HL-60 (cell line): Measurements from ENCODE around the gene CD80.

ENCODE experiments used
- DNase-seq, 2 experiments: peaks; one replicate each; pipeline ENCODE4 v3.0.0-alpha.2; 2010 to 2020; ENCODE audit warnings: low read depth in 1 of 2, low spot score in 1 of 2
- H3K27ac ChIP-seq: fragments of 250-450 bp; sonication (Bioruptor Pico); replicated peaks from 2 replicates; pipeline ENCODE4 v1.5.1; 2020; ENCODE audit warnings: mild to moderate bottlenecking, moderate library complexity
- H3K27me3 ChIP-seq: fragments of 250-450 bp; sonication (Bioruptor Pico); 2 replicates; pipeline ENCODE4 v1.5.1; 2021; ENCODE audit warnings: mild to moderate bottlenecking, moderate library complexity; ENCODE audit not compliant: insufficient read depth, poor library complexity, severe bottlenecking
- H3K4me3 ChIP-seq: replicated peaks from 2 replicates; pipeline ENCODE4 v1.5.1; 2011; ENCODE audit warnings: mild to moderate bottlenecking, control low read depth, low read length; ENCODE audit not compliant: insufficient read depth
- GABPA ChIP-seq: IDR thresholded peaks from 2 replicates; pipeline ENCODE4 v1.6.1; 2012; ENCODE audit warnings: low read depth
- POLR2AphosphoS5 ChIP-seq: IDR thresholded peaks from 2 replicates; pipeline ENCODE4 v1.6.1; 2012; ENCODE audit warnings: low read depth
- REST ChIP-seq: IDR thresholded peaks from 2 replicates; pipeline ENCODE4 v1.6.1; 2012; ENCODE audit warnings: low read depth; ENCODE audit not compliant: insufficient replicate concordance
- SPI1 ChIP-seq: IDR thresholded peaks from 2 replicates; pipeline ENCODE4 v1.6.1; 2012; ENCODE audit warnings: low read depth, mild to moderate bottlenecking, borderline replicate concordance
- TF ChIP-seq, protein P1 (sequence below): IDR thresholded peaks from one replicate; pipeline ENCODE4 v1.5.1; 2011; ENCODE audit warnings: low read length, control low read depth, inconsistent platforms; ENCODE audit not compliant: insufficient read depth

CD80 gene

DNA sequence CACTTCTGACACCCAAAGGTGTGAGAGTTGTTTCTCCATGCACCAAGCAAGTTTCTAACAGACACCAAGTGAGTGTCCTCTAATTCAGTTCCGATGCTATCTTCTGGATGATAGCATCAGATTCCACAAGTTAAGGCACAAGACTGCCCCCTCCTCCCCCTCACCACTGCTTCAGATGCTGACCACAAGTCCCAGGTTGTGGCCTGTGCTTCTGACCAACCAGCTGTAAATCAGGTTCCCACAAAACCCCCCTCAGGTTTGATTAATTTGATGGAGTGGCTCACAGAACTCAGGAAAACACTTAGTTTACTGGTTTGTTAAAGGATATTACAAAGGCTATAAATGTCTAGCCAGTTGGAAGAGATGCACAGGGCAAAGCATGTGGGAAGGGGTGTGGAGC, 31.3 kb upstream of the CD80 start:
- no peak overlapping the region for H3K27ac ChIP-seq
- TF ChIP-seq SPI1 (no peak), GABPA (no peak), POLR2AphosphoS5 (no peak), REST (no peak)
- TF ChIP-seq, protein P1, sequence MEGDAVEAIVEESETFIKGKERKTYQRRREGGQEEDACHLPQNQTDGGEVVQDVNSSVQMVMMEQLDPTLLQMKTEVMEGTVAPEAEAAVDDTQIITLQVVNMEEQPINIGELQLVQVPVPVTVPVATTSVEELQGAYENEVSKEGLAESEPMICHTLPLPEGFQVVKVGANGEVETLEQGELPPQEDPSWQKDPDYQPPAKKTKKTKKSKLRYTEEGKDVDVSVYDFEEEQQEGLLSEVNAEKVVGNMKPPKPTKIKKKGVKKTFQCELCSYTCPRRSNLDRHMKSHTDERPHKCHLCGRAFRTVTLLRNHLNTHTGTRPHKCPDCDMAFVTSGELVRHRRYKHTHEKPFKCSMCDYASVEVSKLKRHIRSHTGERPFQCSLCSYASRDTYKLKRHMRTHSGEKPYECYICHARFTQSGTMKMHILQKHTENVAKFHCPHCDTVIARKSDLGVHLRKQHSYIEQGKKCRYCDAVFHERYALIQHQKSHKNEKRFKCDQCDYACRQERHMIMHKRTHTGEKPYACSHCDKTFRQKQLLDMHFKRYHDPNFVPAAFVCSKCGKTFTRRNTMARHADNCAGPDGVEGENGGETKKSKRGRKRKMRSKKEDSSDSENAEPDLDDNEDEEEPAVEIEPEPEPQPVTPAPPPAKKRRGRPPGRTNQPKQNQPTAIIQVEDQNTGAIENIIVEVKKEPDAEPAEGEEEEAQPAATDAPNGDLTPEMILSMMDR: no peak
- no peaks in the 10 kb centered on the region for H3K27me3 ChIP-seq
- no peak for DNase-seq
- H3K4me3 ChIP-seq: no peak overlapping the region

- TF ChIP-seq POLR2AphosphoS5 (no peak), SPI1 (no peak), REST (no peak), GABPA (no peak)
- TF ChIP-seq, protein P1: no peak
- no peaks in the 10 kb centered on the region for H3K27me3 ChIP-seq
- no peak overlapping the region for H3K27ac ChIP-seq
- no peak for DNase-seq
- no peak overlapping the region for H3K4me3 ChIP-seq
These were observed 29.8 kb upstream of the CD80 start for GRCh38 chr3:119589102-119589773.

- DNase-seq: no peak
- H3K4me3 ChIP-seq: no peak overlapping the region
- TF ChIP-seq GABPA: no peak
- TF ChIP-seq, protein P1: no peak
- no peak for TF ChIP-seq SPI1
- no peak for TF ChIP-seq REST
- TF ChIP-seq POLR2AphosphoS5: no peak
- H3K27me3 ChIP-seq: no peaks in the 10 kb centered on the region
- H3K27ac ChIP-seq: no peak overlapping the region
These were observed 28.7 kb upstream of the CD80 start for GRCh38 chr3:119588112-119588511.
